CD14-positive monocyte (primary cell): ENCODE measurements around the gene PLPPR3. TPM values are rescaled to one million over a fixed set of nuclear protein-coding genes. Genes with fewer than 3 reads are reported as not detected.

Experiments
- DNase-seq, 3 donors: peaks; one replicate each; pipeline ENCODE4 v3.0.0-alpha.2; 2011 to 2022
- H2AFZ ChIP-seq: 2 replicates; pipeline ENCODE4 v1.6.0; 2012; ENCODE audit warnings: mild to moderate bottlenecking, low read depth, low read length, inconsistent platforms; ENCODE audit not compliant: insufficient read depth, poor library complexity, severe bottlenecking
- H3K27ac ChIP-seq, 2 donors: 1 replicate in 1 of 2; 2 replicates in 1 of 2; pipeline ENCODE4 v1.5.1; 2012 to 2013; ENCODE audit warnings: low read length in 2 of 2, control low read depth in 1 of 2, inconsistent platforms in 1 of 2, low read depth in 1 of 2, mild to moderate bottlenecking in 1 of 2
- H3K27me3 ChIP-seq, 2 donors: one replicate each; pipeline versions ENCODE4 v1.6.0 to v1.6.1; 2011 to 2013; ENCODE audit warnings: low read length in 2 of 2; ENCODE audit not compliant: control insufficient read depth in 2 of 2, insufficient read depth in 2 of 2
- H3K36me3 ChIP-seq, 2 donors: replicated peaks in 1 of 2; 1 replicate in 1 of 2; 2 replicates in 1 of 2; pipeline versions ENCODE4 v1.5.1 to v1.6.1; 2012 to 2013; ENCODE audit warnings: low read length in 2 of 2, control low read depth in 1 of 2, inconsistent platforms in 1 of 2, mild to moderate bottlenecking in 1 of 2; ENCODE audit not compliant: insufficient read depth in 2 of 2, control insufficient read depth in 1 of 2
- H3K4me1 ChIP-seq, 2 donors: 1 replicate in 1 of 2; 2 replicates in 1 of 2; pipeline versions ENCODE4 v1.5.1 to v1.6.1; 2012 to 2013; ENCODE audit warnings: low read length in 2 of 2, control low read depth in 1 of 2, inconsistent platforms in 1 of 2, mild to moderate bottlenecking in 1 of 2, moderate library complexity in 1 of 2; ENCODE audit not compliant: insufficient read depth in 2 of 2, control insufficient read depth in 1 of 2
- H3K4me2 ChIP-seq: replicated peaks from 2 replicates; pipeline ENCODE3; 2012; ENCODE audit warnings: low read length, moderate library complexity, mild to moderate bottlenecking; ENCODE audit not compliant: poor library complexity, severe bottlenecking; ENCODE audit errors: extremely low read depth
- H3K4me3 ChIP-seq, 3 experiments: fragments of 200-600 bp in 1 of 3; sonication (generic) in 1 of 3; replicated peaks in 1 of 3; 1 replicate in 2 of 3; 2 replicates in 1 of 3; pipeline ENCODE4 v1.5.1; 2011 to 2013; ENCODE audit warnings: low read length in 3 of 3, mild to moderate bottlenecking in 3 of 3, control low read depth in 2 of 3, low read depth in 2 of 3, inconsistent platforms in 1 of 3, moderate library complexity in 1 of 3
- H3K79me2 ChIP-seq: 2 replicates; pipeline ENCODE4 v1.6.0; 2012; ENCODE audit warnings: mild to moderate bottlenecking, control low read depth, inconsistent platforms, low read length, moderate library complexity; ENCODE audit not compliant: insufficient read depth
- H3K9ac ChIP-seq: 2 replicates; pipeline ENCODE4 v1.6.0; 2017; ENCODE audit warnings: low read length, mild to moderate bottlenecking; ENCODE audit not compliant: insufficient read depth, poor library complexity, severe bottlenecking
- H3K9me3 ChIP-seq, 2 donors: replicated peaks in 1 of 2; 1 replicate in 1 of 2; 2 replicates in 1 of 2; pipeline versions ENCODE4 v1.5.1 to v1.6.1; 2012 to 2013; ENCODE audit warnings: low read length in 2 of 2, control low read depth in 1 of 2; ENCODE audit not compliant: control insufficient read depth in 1 of 2, insufficient read depth in 1 of 2
- H4K20me1 ChIP-seq: 2 replicates; pipeline ENCODE4 v1.6.0; 2012; ENCODE audit warnings: mild to moderate bottlenecking, low read length, control low read depth, moderate library complexity; ENCODE audit not compliant: insufficient read depth
- H3K27ac Mint-ChIP-seq, 7 donors: one replicate each; pipeline ENCODE4 v1.8.0; 2020; ENCODE audit warnings: mild to moderate bottlenecking in 7 of 7, mixed read lengths in 7 of 7, moderate library complexity in 6 of 7, inconsistent platforms in 2 of 7
- H3K27me3 Mint-ChIP-seq, 3 donors: one replicate each; pipeline ENCODE4 v1.8.0; 2021 to 2022; ENCODE audit warnings: low read depth in 3 of 3, mild to moderate bottlenecking in 3 of 3, mixed read lengths in 3 of 3, moderate library complexity in 3 of 3, inconsistent platforms in 1 of 3
- H3K36me3 Mint-ChIP-seq, 2 donors: one replicate each; pipeline ENCODE4 v1.8.0; 2020; ENCODE audit warnings: mixed read lengths in 2 of 2, inconsistent platforms in 1 of 2, mild to moderate bottlenecking in 1 of 2
- H3K4me1 Mint-ChIP-seq: one replicate; pipeline ENCODE4 v1.8.0; 2020; ENCODE audit warnings: mild to moderate bottlenecking, mixed read lengths
- H3K4me3 Mint-ChIP-seq, 2 donors: one replicate each; pipeline ENCODE4 v1.8.0; 2020; ENCODE audit warnings: mild to moderate bottlenecking in 2 of 2, mixed read lengths in 2 of 2, moderate library complexity in 1 of 2
- H3K9me3 Mint-ChIP-seq, 7 donors: one replicate each; pipeline ENCODE4 v1.8.0; 2020 to 2022; ENCODE audit warnings: mixed read lengths in 7 of 7, mild to moderate bottlenecking in 6 of 7, moderate library complexity in 6 of 7, inconsistent platforms in 2 of 7
- CTCF ChIP-seq: fragments of 200-600 bp; IDR thresholded peaks from one replicate; pipeline ENCODE4 v1.8.0; 2022; ENCODE audit warnings: antibody characterized with exemption, mild to moderate bottlenecking
- WGBS: methylation state at CpG from one replicate; pipeline ENCODE4 v1.1.5; 2013; ENCODE audit warnings: missing lambda C conversion rate; ENCODE audit not compliant: insufficient coverage; 5-methylcytosine and 5-hydroxymethylcytosine counted together
- intact Hi-C, 2 donors: fragments of 100-400 bp; cut with micrococcal nuclease; formaldehyde crosslinking; loops; one replicate each; pipeline versions ENCODE4 v1.15.0 to v1.15.1; 2023
- polyA plus RNA-seq, 3 donors: library from polyadenylated mRNA; depleted of rRNA in 1 of 3; unstranded in 2 of 3; stranded (reverse) in 1 of 3; fragments of 300-500 nt in 2 of 3; fragments of >200 nt in 1 of 3; fragmentation: Illumina TruSeq in 2 of 3; gene quantifications; 1 replicate in 2 of 3; 2 replicates in 1 of 3; pipeline ENCODE4 v1.2.3, GENCODE V29; 2012 to 2021

Gene PLPPR3
- polyA plus RNA-seq, 3 donors, result 1.2 TPM; not detected in 2

- H2AFZ ChIP-seq, result no peak overlapping the region
- Mint-ChIP-seq H3K4me1 (peaks cover 2% of the 10 kb centered on the region), H3K4me3 (no peak overlapping the region), H3K27me3 (peaks cover 10 to 21% (median 18%) of the 10 kb centered on the region in 3 donors), H3K9me3 (peaks cover 0 to 4% (median 0%) of the 10 kb centered on the region in 7 donors), H3K36me3 (no peaks in the 10 kb centered on the region), H3K27ac (no peak overlapping the region)
- H3K4me2 ChIP-seq, result no peak overlapping the region
- TF ChIP-seq CTCF, result no peak
- WGBS, result 97% methylated on average over 15 of the region's 15 CpGs
- H3K9ac ChIP-seq, result no peak overlapping the region
- no peak for DNase-seq
- no peak overlapping the region for H3K27ac ChIP-seq
- H3K9me3 ChIP-seq, result no peaks in the 10 kb centered on the region
- H3K27me3 ChIP-seq, result peaks cover 0 to 2% of the 10 kb centered on the region in 2 donors
- no peaks in the 10 kb centered on the region for H4K20me1 ChIP-seq
- no peaks in the 10 kb centered on the region for H3K4me1 ChIP-seq
- H3K36me3 ChIP-seq, result no peaks in the 10 kb centered on the region
- intact Hi-C loops, result no loop called here
- H3K79me2 ChIP-seq, result no peaks in the 10 kb centered on the region
- H3K4me3 ChIP-seq, result no peak overlapping the region
Measured at GRCh38 chr19:780935-781334, 40.8 kb downstream of the PLPPR3 start.

- no peak for TF ChIP-seq CTCF
- H3K9ac ChIP-seq, result no peak overlapping the region
- H2AFZ ChIP-seq, result no peak overlapping the region
- no peak overlapping the region for H3K27ac ChIP-seq
- H3K4me3 ChIP-seq, result no peak overlapping the region
- H3K36me3 ChIP-seq, result no peaks in the 10 kb centered on the region
- H3K27ac Mint-ChIP-seq, result no peak overlapping the region
- H3K4me3 Mint-ChIP-seq, result no peak overlapping the region
- peaks cover 0 to 4% (median 0%) of the 10 kb centered on the region in 7 donors for H3K9me3 Mint-ChIP-seq
- no peaks in the 10 kb centered on the region for H3K4me1 ChIP-seq
- H3K36me3 Mint-ChIP-seq, result no peaks in the 10 kb centered on the region
- H4K20me1 ChIP-seq, result no peaks in the 10 kb centered on the region
- H3K79me2 ChIP-seq, result no peaks in the 10 kb centered on the region
- intact Hi-C loops, result loop anchor here in 1 of 2 donors (10.0 kb wide), 1 partner anchor 206 kb away; the partner anchor contains the start of gene WDR18
- H3K4me2 ChIP-seq, result no peak overlapping the region
- H3K9me3 ChIP-seq, result no peaks in the 10 kb centered on the region
- 74% methylated on average over 36 of the region's 36 CpGs for WGBS
- no peak for DNase-seq
- H3K27me3 Mint-ChIP-seq, result peaks cover 11 to 19% (median 16%) of the 10 kb centered on the region in 3 donors
- H3K27me3 ChIP-seq, result peaks cover 0 to 2% of the 10 kb centered on the region in 2 donors
- H3K4me1 Mint-ChIP-seq, result peaks cover 2% of the 10 kb centered on the region
Measured at GRCh38 chr19:778910-779653, 42.7 kb downstream of the PLPPR3 start.
